GM18867 (cell line): ENCODE measurements around the gene ARHGAP23.
"Not testable (repeated sequence)": the region's sequence is repeated elsewhere in the genome, so short reads cannot be mapped to it uniquely, and the experiment has no call there.

Experiments
- ATAC-seq: cut with Tn5 transposase; IDR thresholded peaks from one replicate; pipeline ENCODE4 v1.9.1; 2021; ENCODE audit warnings: mild to moderate bottlenecking, moderate library complexity; ENCODE audit not compliant: unreplicated experiment

The ARHGAP23 gene

DNA sequence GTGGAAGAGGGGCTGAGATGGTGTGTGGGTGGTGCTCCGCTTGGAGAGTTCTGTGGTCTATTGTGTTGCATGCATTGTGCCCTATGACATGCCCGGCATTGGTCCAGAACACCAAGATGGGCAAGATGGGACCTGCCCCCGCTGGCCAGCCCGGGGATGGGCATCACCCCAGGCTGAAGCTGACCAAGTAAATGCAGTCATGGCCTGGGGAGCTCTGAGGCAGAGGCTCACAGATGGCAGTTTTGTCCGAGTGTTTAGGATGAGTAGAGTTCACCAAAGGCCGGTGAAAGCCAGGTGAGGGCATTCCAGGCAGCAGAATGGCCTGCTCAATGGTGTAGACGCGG, 54.4 kb downstream of the ARHGAP23 start:
- ATAC-seq, result not testable (repeated sequence)

DNA sequence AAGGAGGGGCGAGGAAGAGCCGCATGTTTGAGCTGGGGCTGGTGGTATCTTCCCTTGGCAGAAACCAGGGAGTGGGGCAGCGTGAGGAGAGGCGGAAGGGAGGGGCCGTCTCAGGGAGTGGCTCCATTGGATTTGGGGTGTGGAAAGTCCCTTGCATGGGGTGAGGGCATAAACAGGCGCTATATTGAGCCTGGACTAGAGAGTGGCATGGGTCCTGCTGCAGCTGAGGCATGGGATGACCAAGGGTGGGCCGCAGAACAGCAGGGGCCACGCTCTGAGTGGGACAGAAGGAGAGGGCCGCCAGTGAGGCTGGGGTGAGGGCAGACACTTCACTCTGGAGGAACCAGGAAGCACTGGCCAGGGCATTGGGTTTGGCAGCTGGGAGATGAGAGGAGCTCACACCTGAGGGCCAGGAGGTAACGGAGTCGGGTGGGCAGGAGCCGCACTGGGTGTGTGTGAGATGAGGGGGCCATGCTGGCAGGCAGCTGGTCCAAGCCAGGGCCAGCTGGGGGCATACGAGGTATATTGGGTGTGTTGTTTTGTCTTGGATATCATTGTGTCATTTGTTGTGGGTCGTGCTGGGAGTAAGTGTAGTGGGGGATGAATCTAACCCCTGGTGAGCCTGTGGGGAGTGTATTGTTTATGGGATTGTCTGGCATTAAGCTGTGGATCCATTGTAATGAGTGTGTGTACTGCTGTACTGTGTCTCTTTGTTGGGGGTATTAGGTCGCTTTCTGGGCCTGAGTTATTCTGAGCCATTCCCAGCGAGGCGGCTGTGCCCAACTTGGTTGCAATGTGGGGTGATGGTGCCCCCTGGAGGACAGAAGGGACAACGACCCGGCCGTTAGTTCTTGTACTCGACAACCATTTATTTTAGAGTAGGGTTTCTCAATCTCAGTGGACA, 56.2 kb downstream of the ARHGAP23 start:
- ATAC-seq, result not testable (repeated sequence)

DNA sequence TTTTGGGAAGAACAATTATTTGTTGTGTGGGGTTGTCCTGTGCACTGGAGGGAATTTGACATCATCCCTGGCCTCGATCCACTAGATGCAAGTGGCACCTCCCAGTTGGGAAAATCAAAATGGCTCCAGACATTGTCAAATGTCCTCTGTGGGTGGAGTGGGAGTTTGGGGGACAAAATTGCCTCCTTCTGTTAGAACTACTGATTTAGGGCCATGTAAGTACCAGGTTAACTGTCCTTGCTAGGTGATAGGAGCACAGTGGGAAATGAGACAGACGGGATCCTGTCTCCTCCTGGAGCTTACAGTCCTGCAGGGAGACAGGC, 56.8 kb downstream of the ARHGAP23 start:
- ATAC-seq, result no peak

DNA sequence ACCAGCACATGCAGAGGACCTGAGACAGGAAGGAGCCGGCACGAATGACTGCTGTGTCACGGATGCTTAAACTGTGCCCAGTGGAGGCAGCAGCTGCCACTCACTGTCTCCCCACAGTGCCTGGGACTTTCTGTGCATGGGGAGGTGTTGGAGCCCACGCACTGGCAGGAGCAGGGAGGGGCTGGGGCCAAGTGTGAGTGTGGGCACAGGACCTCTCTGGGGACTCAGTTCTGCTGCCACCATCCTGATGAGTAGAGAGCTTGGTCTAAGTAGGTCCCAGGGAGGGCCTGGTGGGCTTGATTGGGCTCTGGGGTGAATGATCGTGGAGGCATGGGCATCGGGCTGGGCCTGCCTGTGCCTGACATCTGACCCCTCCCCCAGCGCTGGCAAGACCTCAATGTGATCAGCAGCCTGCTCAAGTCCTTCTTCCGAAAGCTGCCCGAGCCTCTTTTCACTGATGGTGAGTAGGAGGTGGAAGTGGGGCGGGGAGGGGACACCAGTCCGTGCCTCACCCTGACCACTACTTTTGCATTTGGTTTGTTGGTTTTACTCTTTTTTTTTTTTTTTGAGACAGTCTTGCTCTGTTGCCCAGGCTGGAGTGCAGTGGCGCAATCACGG, 57.5 kb downstream of the ARHGAP23 start:
- ATAC-seq, result peak; percentile 80

DNA sequence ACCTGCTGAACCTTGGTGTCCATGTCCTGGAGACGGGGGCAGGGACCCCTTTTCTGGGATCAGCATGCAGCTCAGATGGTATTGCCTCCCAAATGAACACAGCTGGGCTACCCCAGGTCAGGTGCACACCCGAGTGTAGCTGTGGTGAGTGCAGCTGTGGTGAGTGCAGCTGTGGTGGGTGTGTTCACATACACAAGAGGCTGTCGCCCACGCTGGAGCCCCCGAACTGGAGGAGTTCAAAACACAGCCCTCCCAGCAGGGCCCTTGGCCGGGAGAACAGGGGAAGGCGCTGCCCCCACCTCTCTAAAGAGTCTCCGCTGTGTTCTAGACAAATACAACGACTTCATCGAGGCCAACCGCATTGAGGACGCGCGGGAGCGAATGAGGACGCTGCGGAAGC, 61.5 kb downstream of the ARHGAP23 start:
- not testable (repeated sequence) for ATAC-seq

DNA sequence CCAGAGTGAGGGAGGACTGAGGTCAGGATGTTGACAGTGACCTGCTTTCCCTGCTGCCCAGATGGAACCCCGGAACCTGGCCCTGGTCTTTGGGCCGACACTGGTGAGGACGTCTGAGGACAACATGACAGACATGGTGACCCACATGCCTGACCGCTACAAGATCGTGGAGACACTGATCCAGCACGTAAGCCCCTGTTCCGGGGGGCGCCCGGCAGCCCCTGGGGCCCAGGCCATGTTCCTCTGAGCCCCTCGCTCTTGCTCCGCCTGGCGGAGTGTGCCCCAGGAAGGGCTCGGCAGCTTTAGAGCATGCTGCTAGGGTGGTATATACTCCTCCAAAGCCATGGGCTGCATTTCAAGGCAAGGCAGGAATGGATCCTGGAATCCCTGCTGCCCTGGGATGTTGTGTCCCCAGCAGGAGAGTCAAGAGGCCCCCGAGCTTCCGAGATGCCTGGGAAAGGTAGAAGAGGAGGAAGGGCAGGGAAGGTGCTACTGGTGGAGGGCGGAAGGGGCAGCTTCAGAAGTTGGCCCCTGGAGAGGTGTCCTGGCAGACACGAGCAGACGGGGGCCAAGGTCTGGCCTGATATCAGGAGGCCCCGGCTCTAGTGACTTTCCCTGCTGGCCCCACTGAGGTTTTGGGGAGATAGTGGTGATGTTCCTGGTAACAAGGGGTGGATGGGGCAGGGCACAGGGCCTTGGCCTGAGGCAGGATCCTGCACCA, 63.2 kb downstream of the ARHGAP23 start:
- ATAC-seq, result not testable (repeated sequence)

DNA sequence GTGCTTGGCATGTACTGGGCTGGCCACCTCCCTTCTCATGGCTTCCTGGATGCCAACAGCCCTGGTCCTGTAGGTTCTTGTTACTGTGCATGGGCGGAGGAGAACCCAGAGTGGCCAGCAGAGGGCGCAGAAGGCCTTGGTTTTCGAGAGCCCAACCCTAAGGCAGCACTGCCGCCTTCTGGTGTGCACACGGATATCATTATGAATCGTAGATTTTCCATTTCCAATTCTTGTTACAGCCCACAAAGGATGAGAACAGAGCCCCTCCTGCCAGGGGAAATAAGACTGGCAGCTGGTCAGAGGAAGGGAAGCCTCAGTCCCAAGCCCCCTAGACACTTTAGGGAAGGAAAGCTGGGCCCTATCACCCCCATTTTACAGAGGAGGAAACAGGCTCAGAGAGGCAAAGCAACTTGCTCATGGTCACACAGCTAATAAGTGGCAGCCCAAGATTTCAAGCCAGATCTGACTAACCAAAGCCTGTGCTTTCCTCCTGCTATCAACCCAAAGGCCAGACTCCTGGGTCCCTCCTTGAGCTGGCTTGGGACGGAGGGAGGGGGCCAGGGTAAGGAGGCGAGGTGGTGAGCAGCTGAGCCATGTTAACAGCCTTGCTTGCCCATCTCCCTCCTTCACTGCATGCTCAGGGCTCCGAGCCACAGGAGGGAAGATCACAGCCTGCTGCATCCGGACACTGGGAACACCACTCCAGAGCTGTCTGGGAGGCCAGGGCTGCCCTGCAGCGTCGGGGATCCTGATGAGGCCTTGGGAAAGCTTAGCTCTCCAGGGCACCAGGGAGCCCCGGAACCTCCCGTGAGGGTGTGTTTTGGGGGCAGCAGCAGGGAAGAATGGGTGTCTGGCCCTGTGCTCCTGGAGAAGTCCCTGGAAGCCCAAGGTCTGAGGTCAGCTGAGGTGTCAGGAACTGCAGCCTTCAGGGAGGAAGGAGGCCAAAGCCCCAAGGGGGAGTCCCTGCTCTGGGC, 64.1 kb downstream of the ARHGAP23 start:
- not testable (repeated sequence) for ATAC-seq

DNA sequence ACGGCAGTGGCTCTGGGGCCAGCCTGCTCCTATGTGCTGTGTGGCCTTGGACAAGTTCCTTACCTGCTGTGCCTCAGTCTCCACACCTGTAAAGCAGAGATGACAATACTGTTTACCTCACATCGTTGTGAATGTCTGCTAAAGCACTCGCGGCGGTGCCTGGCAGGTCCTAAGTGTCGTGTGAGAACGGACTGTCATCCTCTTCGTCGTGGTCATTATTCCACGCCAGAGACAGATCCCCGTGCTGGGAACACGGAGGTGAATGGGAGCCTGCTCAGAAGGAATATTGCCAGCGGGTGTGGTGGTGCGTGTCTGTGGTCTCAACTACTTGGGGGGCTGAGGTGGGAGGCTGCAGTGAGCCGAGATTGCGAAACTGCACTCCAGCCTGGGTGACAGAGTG, 65.9 kb downstream of the ARHGAP23 start:
- not testable (repeated sequence) for ATAC-seq

DNA sequence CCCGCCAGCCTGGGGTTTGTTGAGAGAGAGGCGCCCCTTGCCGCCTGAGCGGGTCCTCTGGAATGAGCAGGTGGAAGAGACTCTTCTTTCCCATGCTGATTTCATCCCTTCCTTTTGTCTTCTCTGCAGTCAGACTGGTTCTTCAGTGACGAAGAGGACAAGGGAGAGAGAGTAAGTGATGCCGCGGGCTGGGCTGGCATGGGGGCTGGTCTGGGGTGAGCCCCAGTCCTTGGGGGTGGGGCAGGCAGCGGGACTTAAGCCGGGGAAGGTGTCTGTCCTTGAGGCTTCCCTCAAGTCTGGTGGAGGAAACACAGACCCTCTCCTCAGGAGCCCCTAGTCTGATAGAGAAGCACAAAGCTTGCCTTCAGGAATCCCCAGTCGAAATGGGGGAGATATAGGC, 69.4 kb downstream of the ARHGAP23 start:
- ATAC-seq, result not testable (repeated sequence)

DNA sequence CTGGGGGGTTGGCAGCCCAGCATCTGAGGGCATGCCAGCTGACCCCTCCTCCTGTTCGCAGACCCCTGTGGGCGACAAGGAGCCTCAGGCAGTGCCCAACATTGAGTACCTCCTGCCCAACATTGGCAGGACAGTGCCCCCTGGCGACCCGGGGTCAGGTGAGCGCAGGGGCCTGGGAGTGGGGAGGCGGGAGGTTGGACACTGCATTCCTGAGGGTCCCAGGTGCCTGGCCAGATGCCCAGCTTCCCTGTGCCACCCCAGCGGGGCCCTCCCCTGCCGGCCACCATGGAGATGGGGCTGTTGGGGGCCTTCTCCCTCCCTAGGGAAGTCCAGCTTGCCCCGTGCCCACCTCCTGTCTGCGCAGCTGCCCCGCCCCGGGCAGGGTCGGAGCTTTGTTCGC, 70.1 kb downstream of the ARHGAP23 start:
- no peak for ATAC-seq

DNA sequence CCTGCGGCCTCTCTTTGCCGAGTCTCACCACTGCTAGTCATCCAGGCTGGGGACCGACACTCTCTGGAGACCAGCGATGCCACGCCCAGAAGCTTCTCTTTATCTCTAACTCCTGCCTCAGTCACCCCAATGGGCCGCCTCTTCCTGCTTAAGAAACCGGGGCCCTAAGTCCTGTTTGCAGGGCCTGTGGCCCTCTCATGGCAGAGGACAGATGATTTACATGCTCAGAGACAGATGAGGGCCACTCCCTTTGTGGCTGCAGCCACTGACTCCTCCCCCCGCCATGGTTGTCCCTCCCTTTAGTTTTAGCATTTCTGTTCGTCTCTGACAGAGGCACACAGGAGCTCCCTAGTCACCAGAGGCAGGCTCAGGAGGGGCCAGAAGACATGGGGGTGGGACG, 71.0 kb downstream of the ARHGAP23 start:
- not testable (repeated sequence) for ATAC-seq

DNA sequence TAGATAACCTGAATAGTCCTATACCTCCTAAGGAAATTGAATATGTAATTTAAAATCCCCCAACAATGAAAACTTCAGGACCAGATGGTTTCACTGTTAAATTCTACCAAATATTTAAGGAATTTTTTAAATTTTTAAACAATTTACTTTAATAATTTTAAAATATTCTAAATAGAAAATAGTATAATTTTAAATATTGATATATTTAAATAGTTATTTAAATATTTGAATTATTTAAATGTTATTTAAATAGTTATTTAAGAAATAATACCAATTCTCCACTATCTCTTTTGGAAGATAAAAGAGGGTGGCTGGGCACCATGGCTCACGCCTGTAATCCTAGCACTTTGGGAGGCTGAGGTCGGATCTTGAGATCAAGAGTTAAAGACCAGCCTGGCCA, 73.5 kb downstream of the ARHGAP23 start:
- not testable (repeated sequence) for ATAC-seq

DNA sequence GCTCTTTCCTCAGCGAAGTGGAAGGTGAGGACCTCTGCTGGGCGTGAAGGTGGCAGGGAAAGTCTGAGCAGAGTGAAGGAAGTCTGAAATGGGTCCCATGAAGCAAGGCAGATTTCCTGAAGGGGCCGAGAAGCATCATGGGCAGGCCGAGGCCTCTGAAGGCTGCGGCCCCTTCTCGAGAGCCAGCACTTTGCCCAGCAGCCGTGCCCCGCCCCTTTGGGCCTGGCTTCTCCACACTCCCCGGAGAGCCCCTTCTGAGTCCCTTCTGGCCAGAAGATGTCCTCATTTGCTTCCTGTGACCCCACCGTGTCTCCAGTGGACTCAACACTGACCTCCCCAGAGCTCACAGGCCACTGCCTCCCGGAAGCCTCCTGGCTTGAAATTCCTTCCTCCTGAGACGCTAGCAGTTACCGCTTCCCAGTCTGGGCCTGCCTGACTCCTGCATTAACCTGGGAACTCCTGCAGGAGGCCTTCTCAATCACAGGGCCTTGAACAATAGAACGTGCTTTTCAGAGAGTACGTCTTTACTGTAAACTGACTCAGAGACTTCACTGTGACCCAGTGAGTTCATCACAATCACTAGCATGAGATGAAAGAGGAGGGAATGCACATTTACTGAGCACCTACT, 75.1 kb downstream of the ARHGAP23 start:
- not testable (repeated sequence) for ATAC-seq

DNA sequence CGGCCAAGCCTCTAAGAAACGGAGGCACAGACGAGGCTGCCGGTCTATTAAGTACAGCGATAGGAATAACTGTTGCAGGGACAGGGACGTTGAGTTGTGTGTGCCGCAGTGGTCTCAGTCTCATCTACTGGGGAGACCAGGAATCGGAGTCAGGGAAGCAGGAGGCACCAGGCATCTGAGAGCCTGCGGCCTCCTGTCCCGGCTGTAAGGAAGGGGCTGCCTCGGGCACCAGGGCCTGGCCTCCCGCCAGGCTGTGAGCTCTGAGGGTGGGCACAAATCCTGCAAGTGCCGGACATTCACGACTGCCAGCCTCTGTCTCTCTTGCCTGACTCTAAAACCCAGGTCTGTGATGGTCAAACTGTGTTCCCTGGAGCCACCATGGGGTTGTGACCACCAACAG, 76.0 kb downstream of the ARHGAP23 start:
- ATAC-seq, result no peak

DNA sequence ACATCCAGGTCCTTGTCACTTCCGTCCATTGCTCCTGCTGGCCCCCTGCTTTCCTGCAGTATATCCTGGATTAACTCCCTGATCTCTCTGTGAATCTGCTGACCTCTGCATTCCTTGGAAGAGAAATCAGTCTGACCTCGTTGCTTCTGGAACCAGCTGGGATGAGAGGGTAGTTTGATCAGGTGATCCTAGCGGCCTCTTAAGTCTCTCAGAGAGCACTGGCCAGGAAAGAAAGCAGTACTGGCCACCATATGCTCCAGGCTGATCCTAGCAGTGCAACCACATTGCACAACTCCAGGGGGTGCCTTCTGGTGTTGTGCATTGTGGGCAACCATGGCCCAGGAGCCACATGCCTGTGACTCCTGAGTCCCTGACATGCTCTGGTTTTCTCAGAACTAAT, 79.2 kb downstream of the ARHGAP23 start:
- ATAC-seq, result no peak

DNA sequence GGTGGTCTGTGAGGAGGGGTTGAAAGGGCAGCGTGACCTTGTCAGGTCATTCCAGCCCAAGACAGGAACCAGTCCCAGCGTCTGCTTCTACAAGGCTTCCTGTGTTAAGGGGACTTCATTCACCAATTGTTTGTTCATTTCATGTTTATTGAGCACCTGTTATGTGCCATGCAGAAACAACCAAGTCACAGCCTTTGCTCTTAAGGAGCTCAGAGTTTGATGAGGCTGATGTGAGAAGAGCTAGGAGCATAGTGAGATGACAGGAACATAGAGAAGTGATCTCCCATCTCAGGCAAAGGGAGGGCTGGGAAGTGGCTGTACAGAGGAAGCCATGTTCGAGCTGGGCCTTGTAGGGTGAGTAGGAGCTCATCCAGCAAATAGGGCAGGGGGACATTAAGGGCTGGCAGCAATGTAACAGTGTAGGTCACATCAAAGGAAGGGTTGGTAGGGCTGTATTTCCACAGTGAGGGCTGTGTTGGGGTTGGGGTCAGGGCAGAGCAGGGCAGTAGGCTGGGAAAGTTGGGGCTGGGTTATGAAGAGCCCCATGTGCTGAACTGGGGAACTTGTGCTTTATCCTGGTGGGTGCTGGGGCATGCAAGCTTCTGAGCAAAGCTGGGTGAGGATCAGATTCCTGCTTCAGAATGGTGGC, 79.8 kb downstream of the ARHGAP23 start:
- no peak for ATAC-seq

DNA sequence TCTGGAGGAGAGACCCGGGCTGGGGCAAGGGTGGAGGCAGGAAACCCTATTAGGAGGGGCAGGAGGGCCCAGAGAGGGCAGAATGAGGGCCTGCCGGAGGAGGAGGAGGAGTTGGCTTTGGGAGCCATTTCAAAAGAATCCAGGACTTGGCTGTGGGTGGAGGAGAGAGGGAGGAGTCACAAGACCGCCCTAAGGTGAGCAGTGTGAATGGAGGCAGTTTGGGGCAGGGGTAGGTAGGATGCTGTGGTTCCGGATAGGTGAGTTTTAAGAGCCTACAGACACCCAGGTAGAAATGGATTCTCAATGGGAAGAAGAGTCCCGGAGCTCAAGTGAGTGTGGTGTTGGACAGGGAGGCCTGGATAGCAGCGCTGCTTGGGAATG, 80.3 kb downstream of the ARHGAP23 start:
- no peak for ATAC-seq

DNA sequence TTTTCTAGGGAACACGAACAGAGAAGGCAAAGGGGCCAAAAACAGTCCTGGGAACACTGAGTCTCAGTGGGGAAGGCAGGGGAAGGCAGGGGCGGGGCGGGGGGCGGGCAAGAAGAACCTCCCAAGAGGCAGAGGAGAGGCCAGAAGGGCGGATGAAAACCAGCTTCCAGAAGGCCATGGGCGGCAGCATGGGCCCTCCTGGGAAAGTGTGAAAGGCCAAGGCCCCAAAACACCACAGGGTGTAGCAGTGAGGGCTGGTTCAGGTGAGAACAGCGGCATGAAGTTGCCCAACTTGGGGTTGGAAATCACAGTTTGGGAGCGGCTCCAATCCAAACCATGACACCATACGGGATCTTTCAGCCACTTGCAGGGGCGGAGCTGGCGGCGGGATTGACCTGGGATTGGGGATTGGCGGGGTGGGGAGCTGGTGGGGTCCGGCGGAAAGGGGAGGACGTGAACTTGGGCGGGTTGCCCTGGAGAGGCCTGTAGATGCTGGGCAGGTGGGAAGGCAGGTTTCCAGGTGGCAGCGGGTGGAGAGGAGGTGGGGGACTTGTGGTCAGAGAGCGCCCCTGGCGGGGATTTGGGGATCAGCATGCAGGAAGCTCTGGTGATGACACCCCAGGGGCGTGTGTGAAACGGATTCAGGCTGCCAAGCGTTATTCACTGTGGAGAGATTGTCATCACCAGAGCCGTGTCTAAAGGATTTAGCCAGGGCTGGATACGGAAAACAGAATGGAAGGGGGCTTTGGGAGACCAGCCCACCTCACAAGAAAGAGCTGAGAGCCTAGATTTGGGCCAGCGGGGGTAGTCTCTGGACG, 80.9 kb downstream of the ARHGAP23 start:
- ATAC-seq, result peak; percentile 51
